Activated T-helper 1 cell treated with anti-CD3 and anti-CD28 coated beads, Interleukin-12 subunit alpha, Interleukin-12 subunit beta, Interleukin-2, Interleukin-4 antibody, amounts not matched to agents 30 ng/mL and 10 ng/mL and 1 ng/mL, durations not matched to agents 14 hours and 24 hours and 36 hours (primary cell): ENCODE results near the gene BTNL9. TPM values are rescaled to one million over a fixed set of nuclear protein-coding genes. Genes with fewer than 3 reads are reported as not detected.
"Not testable (repeated sequence)": the region's sequence is repeated elsewhere in the genome, so short reads cannot be mapped to it uniquely, and the experiment has no call there.

Experiments used
- DNase-seq: peaks from one replicate; pipeline ENCODE4 v3.0.0; 2021; ENCODE audit warnings: low spot score
- H3K27ac Mint-ChIP-seq: one replicate; pipeline ENCODE4 v1.8.0; 2021; ENCODE audit warnings: mild to moderate bottlenecking, mixed read lengths
- H3K27me3 Mint-ChIP-seq: one replicate; pipeline ENCODE4 v1.8.0; 2022; ENCODE audit warnings: mild to moderate bottlenecking, moderate library complexity, mixed read lengths; ENCODE audit not compliant: insufficient read depth
- H3K36me3 Mint-ChIP-seq: one replicate; pipeline ENCODE4 v1.8.0; 2021; ENCODE audit warnings: low read depth, mixed read lengths
- H3K4me1 Mint-ChIP-seq: one replicate; pipeline ENCODE4 v1.8.0; 2021; ENCODE audit warnings: low read depth, mixed read lengths
- H3K4me3 Mint-ChIP-seq: one replicate; pipeline ENCODE4 v1.8.0; 2021; ENCODE audit warnings: mild to moderate bottlenecking, moderate library complexity, mixed read lengths
- H3K9me3 Mint-ChIP-seq: one replicate; pipeline ENCODE4 v1.8.0; 2021; ENCODE audit warnings: mixed read lengths
- intact Hi-C: fragments of 100-400 bp; cut with micrococcal nuclease; formaldehyde crosslinking; loops from one replicate; pipeline ENCODE4 v1.15.1; 2024
- total RNA-seq: library from RNA; stranded (reverse); gene quantifications from 2 replicates; pipeline ENCODE4 v1.2.3, GENCODE V29; 2022

BTNL9 gene
- total RNA-seq, 1 donor from 2014 or later = not detected

GRCh38 chr5:181084621-181085195 lies 44.6 kb downstream of the BTNL9 start:
- no peaks in the 10 kb centered on the region for H3K36me3 Mint-ChIP-seq
- no peak overlapping the region for H3K27ac Mint-ChIP-seq
- DNase-seq = no peak
- H3K27me3 Mint-ChIP-seq = peaks cover 23% of the 10 kb centered on the region
- no peaks in the 10 kb centered on the region for H3K4me1 Mint-ChIP-seq
- no peak overlapping the region for H3K4me3 Mint-ChIP-seq
- intact Hi-C loops = no loop called here
- H3K9me3 Mint-ChIP-seq = no peaks in the 10 kb centered on the region

- no peak for DNase-seq
- Mint-ChIP-seq H3K36me3 (no peaks in the 10 kb centered on the region), H3K4me1 (no peaks in the 10 kb centered on the region), H3K27me3 (peaks cover 17% of the 10 kb centered on the region), H3K4me3 (no peak overlapping the region), H3K9me3 (no peaks in the 10 kb centered on the region), H3K27ac (no peak overlapping the region)
- intact Hi-C loops = no loop called here
These were observed 46.2 kb downstream of the BTNL9 start for GRCh38 chr5:181086026-181086883.

- DNase-seq = no peak
- H3K4me1 Mint-ChIP-seq = no peaks in the 10 kb centered on the region
- no peak overlapping the region for H3K4me3 Mint-ChIP-seq
- H3K27ac Mint-ChIP-seq = no peak overlapping the region
- peaks cover 17% of the 10 kb centered on the region for H3K27me3 Mint-ChIP-seq
- H3K9me3 Mint-ChIP-seq = no peaks in the 10 kb centered on the region
- no peaks in the 10 kb centered on the region for H3K36me3 Mint-ChIP-seq
- intact Hi-C loops = no loop called here
These were observed 46.8 kb downstream of the BTNL9 start for GRCh38 chr5:181086884-181087205.

- Mint-ChIP-seq H3K4me3 (no peak overlapping the region), H3K9me3 (no peaks in the 10 kb centered on the region), H3K27me3 (peaks cover 14% of the 10 kb centered on the region), H3K36me3 (no peaks in the 10 kb centered on the region), H3K27ac (no peak overlapping the region), H3K4me1 (no peaks in the 10 kb centered on the region)
- no peak for DNase-seq
- intact Hi-C loops = no loop called here
These were observed 47.2 kb downstream of the BTNL9 start for GRCh38 chr5:181087309-181087708.

GRCh38 chr5:181088289-181088688 lies 48.2 kb downstream of the BTNL9 start:
- peaks cover 13% of the 10 kb centered on the region for H3K27me3 Mint-ChIP-seq

GRCh38 chr5:181092428-181092827 lies 52.4 kb downstream of the BTNL9 start:
- no peak overlapping the region for H3K4me3 Mint-ChIP-seq
- intact Hi-C loops = no loop called here
- no peak overlapping the region for H3K27ac Mint-ChIP-seq
- no peaks in the 10 kb centered on the region for H3K36me3 Mint-ChIP-seq
- no peaks in the 10 kb centered on the region for H3K27me3 Mint-ChIP-seq
- no peaks in the 10 kb centered on the region for H3K9me3 Mint-ChIP-seq
- no peaks in the 10 kb centered on the region for H3K4me1 Mint-ChIP-seq
- DNase-seq = no peak

More at GRCh38 chr5:181088289-181088688, 48.2 kb downstream of the BTNL9 start:
- Mint-ChIP-seq H3K36me3 (no peaks in the 10 kb centered on the region), H3K4me3 (no peak overlapping the region), H3K9me3 (no peaks in the 10 kb centered on the region), H3K4me1 (no peaks in the 10 kb centered on the region), H3K27ac (no peak overlapping the region)
- no peak for DNase-seq
- intact Hi-C loops = no loop called here

GRCh38 chr5:181095162-181095561 lies 55.1 kb downstream of the BTNL9 start:
- H3K9me3 Mint-ChIP-seq, H3K27ac Mint-ChIP-seq, H3K4me1 Mint-ChIP-seq, DNase-seq, H3K36me3 Mint-ChIP-seq, H3K4me3 Mint-ChIP-seq: not testable (repeated sequence)
- peaks cover 15% of the 10 kb centered on the region for H3K27me3 Mint-ChIP-seq
- intact Hi-C loops = loop anchor here (5.0 kb wide), 1 partner anchor 77 kb away; no protein-coding TSS in a partner anchor

- not testable (repeated sequence) for DNase-seq, H3K27ac Mint-ChIP-seq, H3K4me3 Mint-ChIP-seq, H3K36me3 Mint-ChIP-seq, H3K9me3 Mint-ChIP-seq, H3K4me1 Mint-ChIP-seq
- intact Hi-C loops = loop anchor here (5.0 kb wide), 1 partner anchor 75 kb away; no protein-coding TSS in a partner anchor
- peaks cover 17% of the 10 kb centered on the region for H3K27me3 Mint-ChIP-seq
These were observed 56.8 kb downstream of the BTNL9 start for GRCh38 chr5:181096721-181097382.

DNA sequence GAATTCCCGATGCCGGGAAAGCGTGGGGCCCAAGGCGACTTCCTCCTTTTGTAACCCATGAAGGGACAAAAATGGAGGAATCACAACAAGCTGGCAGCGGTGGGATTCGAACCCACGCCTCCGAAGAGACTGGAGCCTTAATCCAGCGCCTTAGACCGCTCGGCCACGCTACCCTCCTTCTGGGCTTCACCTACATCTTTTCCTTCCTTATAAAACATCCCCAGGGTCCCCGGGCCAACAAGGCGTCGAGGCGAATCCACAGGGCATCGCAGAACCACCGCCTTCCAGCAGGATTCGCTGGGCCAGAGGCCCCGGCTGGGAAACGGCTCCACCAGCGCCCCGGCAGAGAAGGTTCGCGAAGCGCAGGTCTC lies 57.3 kb downstream of the BTNL9 start:
- not testable (repeated sequence) for H3K4me3 Mint-ChIP-seq, H3K9me3 Mint-ChIP-seq, DNase-seq, H3K4me1 Mint-ChIP-seq, H3K36me3 Mint-ChIP-seq, H3K27ac Mint-ChIP-seq
- intact Hi-C loops = loop anchor here (5.0 kb wide), 1 partner anchor 75 kb away; no protein-coding TSS in a partner anchor
- peaks cover 17% of the 10 kb centered on the region for H3K27me3 Mint-ChIP-seq

GRCh38 chr5:181097759-181098491 lies 57.9 kb downstream of the BTNL9 start:
- not testable (repeated sequence) for H3K4me3 Mint-ChIP-seq, H3K4me1 Mint-ChIP-seq, H3K9me3 Mint-ChIP-seq, H3K36me3 Mint-ChIP-seq, DNase-seq, H3K27ac Mint-ChIP-seq
- H3K27me3 Mint-ChIP-seq = peaks cover 17% of the 10 kb centered on the region
- intact Hi-C loops = loop anchor here (5.0 kb wide), 1 partner anchor 74 kb away; no protein-coding TSS in a partner anchor

GRCh38 chr5:181098762-181099601 lies 58.9 kb downstream of the BTNL9 start:
- H3K4me3 Mint-ChIP-seq = no peak overlapping the region
- H3K4me1 Mint-ChIP-seq = peaks cover under 1% of the 10 kb centered on the region
- no peaks in the 10 kb centered on the region for H3K9me3 Mint-ChIP-seq
- H3K27ac Mint-ChIP-seq = no peak overlapping the region
- no peak for DNase-seq
- intact Hi-C loops = loop anchor here (5.0 kb wide), 1 partner anchor 73 kb away; no protein-coding TSS in a partner anchor
- peaks cover 20% of the 10 kb centered on the region for H3K27me3 Mint-ChIP-seq
- no peaks in the 10 kb centered on the region for H3K36me3 Mint-ChIP-seq

DNA sequence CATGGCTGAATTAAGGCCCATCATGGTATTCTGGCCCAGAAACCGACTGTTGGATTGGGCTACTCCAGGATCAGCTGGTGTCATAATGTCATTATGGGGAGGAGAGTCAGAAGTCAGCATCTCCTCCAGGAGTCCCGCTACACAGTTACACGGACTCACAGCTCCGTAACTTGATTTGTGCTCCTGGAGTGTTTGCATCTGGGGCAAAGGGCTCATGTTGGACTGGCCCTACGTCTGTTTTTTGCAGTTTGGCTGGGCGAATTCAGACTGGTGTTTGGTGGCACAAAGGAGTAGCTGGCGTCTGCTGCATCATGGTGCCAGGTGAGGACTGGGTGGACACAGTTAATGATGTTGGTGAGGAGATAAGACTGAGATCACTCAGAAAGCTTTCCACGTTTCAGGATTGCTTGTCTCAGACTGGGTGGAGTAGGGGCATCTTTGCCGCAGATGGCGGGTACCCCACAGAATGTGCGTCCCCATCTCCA lies 59.6 kb downstream of the BTNL9 start:
- Mint-ChIP-seq H3K4me3 (no peak overlapping the region), H3K9me3 (no peaks in the 10 kb centered on the region), H3K27me3 (peaks cover 26% of the 10 kb centered on the region), H3K36me3 (no peaks in the 10 kb centered on the region), H3K4me1 (peaks cover 4% of the 10 kb centered on the region), H3K27ac (no peak overlapping the region)
- no peak for DNase-seq
- intact Hi-C loops = loop anchor here (5.0 kb wide), 1 partner anchor 73 kb away; no protein-coding TSS in a partner anchor
